ENCODE data around the gene TIGD1.
"Not testable (repeated sequence)": the region's sequence is repeated elsewhere in the genome, so short reads cannot be mapped to it uniquely, and the experiment has no call there.

The TIGD1 gene

GRCh38 chr2:232537079-232537478 is 13.3 kb downstream of the TIGD1 start:
- no peak for DNase-seq (ENCODE audit: insufficient read length)
- no peak for TF ChIP-seq TAF1 (IDR thresholded peaks at IDR 0.05; ENCODE audit: borderline replicate concordance, low read depth, low read length)
- TF ChIP-seq POLR2AphosphoS5 (IDR thresholded peaks at IDR 0.05; ENCODE audit: low read depth, low read length): no peak
- no peak for TF ChIP-seq POLR2A (IDR thresholded peaks at IDR 0.05; ENCODE audit: low read depth, low read length)
- no peak for FAIRE-seq

DNA sequence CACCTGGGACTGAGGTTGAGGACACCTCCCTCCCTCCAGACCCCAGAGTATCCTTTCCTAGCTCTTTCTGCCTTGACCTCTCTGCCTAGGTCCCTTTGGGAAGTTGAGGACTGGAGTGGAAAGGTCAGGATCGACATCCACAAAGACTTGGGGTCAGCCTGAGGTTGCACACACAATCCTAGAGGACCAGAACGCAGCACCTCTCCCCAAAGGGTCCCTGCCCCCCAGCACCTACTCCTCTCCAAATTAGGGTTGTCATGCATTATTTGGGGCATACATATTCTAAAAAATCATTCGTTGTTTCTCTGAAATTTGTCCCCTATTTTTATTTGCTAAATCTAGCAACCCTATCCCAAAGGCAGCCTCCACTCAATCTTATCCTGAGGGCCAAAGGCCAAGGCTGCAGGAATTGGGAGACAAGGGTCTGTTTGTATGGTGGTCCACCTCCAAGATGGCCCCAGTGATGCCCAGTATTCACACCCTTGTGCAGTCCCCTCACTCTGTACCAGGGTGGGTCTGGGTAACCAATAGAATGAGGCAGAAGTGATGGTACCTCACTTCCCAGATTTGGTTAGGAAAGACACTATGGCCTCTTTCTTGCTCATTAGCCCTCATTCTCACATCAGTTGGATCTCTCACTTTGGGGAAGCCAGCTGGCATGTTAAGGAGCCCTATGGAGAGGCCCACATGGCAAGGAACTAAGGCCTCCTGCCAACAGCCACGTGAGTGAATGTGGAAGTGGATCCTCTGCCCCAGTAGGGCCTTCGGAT is 14.4 kb downstream of the TIGD1 start:
- FAIRE-seq: no peak

DNA sequence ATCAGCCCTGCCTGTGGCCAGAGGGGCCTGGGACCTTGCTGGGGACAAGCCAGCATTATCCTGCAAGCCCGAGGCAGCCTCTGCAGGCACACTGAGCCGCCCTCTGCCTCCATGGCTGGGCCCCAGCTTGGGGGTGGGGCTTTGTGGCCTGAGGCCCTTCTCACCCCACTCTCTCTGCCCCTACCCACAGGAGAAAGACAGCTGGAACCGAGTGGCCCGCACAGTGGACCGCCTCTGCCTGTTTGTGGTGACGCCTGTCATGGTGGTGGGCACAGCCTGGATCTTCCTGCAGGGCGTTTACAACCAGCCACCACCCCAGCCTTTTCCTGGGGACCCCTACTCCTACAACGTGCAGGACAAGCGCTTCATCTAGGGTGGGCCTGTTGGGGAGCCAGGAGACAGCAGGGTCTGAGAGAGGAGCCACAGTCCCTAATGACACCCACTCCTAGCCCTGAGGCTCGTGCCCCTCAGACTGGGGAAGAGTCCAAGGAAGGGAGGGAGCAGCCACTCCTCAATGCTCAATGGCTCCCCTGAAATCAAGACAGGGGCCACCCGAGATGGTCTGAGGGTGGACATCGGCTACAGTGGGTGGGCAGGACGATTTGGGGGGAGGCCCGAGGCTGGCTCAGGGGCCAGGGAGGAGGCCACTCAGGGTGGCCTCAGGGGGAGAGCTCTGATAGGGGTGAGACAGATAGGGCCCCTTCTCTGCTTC is 15.3 kb downstream of the TIGD1 start:
- DNase-seq (ENCODE audit: insufficient read length) (no peak), FAIRE-seq (no peak)
- TF ChIP-seq POLR2A (IDR thresholded peaks at IDR 0.05; ENCODE audit: low read depth, low read length) (no peak), TAF1 (IDR thresholded peaks at IDR 0.05; ENCODE audit: borderline replicate concordance, low read depth, low read length) (no peak), POLR2AphosphoS5 (IDR thresholded peaks at IDR 0.05; ENCODE audit: low read depth, low read length) (no peak)

More for the DNA sequence above, 14.4 kb downstream of the TIGD1 start:
- TF ChIP-seq TAF1 (IDR thresholded peaks at IDR 0.05; ENCODE audit: borderline replicate concordance, low read depth, low read length): no peak
- TF ChIP-seq POLR2A (IDR thresholded peaks at IDR 0.05; ENCODE audit: low read depth, low read length): no peak
- TF ChIP-seq POLR2AphosphoS5 (IDR thresholded peaks at IDR 0.05; ENCODE audit: low read depth, low read length): no peak
- no peak for DNase-seq (ENCODE audit: insufficient read length)

DNA sequence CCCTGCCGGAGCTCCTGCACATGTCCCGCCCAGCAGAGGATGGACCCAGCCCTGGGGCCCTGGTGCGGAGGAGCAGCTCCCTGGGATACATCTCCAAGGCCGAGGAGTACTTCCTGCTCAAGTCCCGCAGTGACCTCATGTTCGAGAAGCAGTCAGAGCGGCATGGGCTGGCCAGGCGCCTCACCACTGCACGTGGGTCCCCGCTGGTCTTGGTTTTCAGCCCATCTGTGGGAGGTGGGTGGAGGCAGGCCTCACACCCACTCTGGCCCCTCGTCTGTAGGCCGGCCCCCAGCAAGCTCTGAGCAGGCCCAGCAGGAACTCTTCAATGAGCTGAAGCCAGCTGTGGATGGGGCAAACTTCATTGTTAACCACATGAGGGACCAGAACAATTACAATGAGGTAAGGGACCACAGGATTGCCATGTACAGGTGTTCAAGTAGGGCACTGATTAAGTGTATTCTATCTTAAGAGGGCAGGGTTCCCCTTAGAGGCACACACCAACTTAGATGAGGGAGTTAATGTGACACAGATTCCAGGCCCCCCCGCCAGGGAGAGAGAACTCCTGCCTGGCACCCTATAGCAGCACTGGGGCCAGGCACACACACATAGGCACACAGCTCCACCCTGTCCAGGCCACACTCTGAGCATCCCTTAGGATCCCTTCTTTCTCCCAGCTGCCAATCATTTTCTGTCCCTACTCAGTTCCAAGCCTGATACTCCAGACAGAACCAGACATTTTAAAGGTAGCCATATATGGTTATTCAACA is 16.2 kb downstream of the TIGD1 start:
- no peak for FAIRE-seq
- DNase-seq (ENCODE audit: insufficient read length): no peak

GRCh38 chr2:232532821-232533220 is 17.5 kb downstream of the TIGD1 start:
- not testable (repeated sequence) for FAIRE-seq; DNase-seq (ENCODE audit: insufficient read length)

More for the DNA sequence above, 16.2 kb downstream of the TIGD1 start:
- TF ChIP-seq POLR2A (IDR thresholded peaks at IDR 0.05; ENCODE audit: low read depth, low read length) (no peak), TAF1 (IDR thresholded peaks at IDR 0.05; ENCODE audit: borderline replicate concordance, low read depth, low read length) (no peak), POLR2AphosphoS5 (IDR thresholded peaks at IDR 0.05; ENCODE audit: low read depth, low read length) (no peak)

- no peak for DNase-seq (ENCODE audit: insufficient read length)
- no peak for FAIRE-seq
- TF ChIP-seq TAF1 (IDR thresholded peaks at IDR 0.05; ENCODE audit: borderline replicate concordance, low read depth, low read length) (no peak), POLR2AphosphoS5 (IDR thresholded peaks at IDR 0.05; ENCODE audit: low read depth, low read length) (no peak), POLR2A (IDR thresholded peaks at IDR 0.05; ENCODE audit: low read depth, low read length) (no peak)
Measured at GRCh38 chr2:232532419-232532818, 17.9 kb downstream of the TIGD1 start.

DNA sequence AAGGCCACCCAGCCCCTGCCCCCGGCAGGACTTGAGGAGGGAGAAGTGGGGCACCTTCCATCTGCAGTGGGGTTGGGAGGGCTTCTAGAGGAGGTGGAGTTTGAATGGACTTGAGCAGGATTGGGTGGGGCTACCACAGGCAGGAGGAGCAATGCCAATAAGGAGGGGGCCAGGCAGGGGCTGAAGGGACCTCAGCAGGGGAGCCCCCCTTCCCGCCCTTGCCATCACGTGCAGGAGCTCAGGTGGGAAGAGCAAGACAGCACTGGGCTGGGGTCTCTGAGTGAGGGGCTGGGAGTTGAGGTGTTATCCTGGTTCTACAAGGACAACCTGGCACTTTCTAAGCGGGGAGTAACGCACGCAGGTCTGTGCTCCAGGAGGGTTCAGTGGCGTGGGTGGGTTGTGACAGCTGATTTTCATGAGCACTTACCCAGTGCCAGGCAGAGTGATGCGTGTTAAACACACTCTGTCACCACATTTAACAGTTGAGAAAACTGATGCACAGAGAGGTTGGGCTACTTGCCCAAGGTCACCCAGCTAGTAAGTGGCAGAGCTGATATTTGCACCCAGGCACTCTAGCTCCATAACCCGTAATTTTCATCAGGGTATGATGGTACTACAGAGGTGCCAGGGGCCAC is 19.6 kb downstream of the TIGD1 start:
- TF ChIP-seq TAF1 (IDR thresholded peaks at IDR 0.05; ENCODE audit: borderline replicate concordance, low read depth, low read length): no peak
- no peak for DNase-seq (ENCODE audit: insufficient read length)
- no peak for FAIRE-seq

- TF ChIP-seq POLR2AphosphoS5 (IDR thresholded peaks at IDR 0.05; ENCODE audit: low read depth, low read length): no peak
- TF ChIP-seq TAF1 (IDR thresholded peaks at IDR 0.05; ENCODE audit: borderline replicate concordance, low read depth, low read length): no peak
- TF ChIP-seq POLR2A (IDR thresholded peaks at IDR 0.05; ENCODE audit: low read depth, low read length): no peak
- no peak for FAIRE-seq
- DNase-seq (ENCODE audit: insufficient read length): no peak
Measured at GRCh38 chr2:232529806-232530547, 20.4 kb downstream of the TIGD1 start.

DNA sequence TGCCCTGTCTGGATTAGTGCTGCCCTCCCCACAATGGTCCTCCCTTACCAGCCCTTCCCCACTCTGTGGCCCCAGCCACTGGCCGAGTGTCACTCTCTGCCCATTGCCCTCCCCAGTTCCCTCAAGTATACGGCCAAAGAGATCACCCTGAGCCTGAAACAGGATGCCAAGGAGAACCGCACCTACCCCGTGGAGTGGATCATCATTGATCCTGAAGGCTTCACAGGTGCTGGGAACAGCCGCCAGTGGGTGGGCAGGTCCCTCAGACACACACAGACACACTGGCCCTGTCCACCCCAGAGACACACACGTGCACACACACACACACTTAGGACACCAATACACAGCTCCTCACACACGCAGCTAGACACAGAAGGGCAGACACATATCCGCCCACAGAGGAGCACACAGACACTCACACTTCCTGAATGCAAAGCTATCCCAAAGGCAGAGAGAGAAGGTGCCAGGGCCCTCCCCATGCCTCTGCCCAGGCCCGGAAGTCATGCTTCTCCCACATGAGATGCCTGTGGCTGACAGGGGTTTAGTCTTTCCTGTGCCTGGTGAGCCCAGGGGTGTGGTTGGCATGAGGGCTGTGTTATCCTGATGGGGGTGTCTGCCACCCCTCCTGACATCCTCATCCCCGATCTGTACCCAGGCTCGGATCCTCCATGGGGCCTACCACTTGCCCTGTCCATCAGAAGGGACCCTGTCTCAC is 21.5 kb downstream of the TIGD1 start:
- FAIRE-seq: no peak
- DNase-seq (ENCODE audit: insufficient read length): no peak
- TF ChIP-seq POLR2A (IDR thresholded peaks at IDR 0.05; ENCODE audit: low read depth, low read length) (no peak), POLR2AphosphoS5 (IDR thresholded peaks at IDR 0.05; ENCODE audit: low read depth, low read length) (no peak), TAF1 (IDR thresholded peaks at IDR 0.05; ENCODE audit: borderline replicate concordance, low read depth, low read length) (no peak)

DNA sequence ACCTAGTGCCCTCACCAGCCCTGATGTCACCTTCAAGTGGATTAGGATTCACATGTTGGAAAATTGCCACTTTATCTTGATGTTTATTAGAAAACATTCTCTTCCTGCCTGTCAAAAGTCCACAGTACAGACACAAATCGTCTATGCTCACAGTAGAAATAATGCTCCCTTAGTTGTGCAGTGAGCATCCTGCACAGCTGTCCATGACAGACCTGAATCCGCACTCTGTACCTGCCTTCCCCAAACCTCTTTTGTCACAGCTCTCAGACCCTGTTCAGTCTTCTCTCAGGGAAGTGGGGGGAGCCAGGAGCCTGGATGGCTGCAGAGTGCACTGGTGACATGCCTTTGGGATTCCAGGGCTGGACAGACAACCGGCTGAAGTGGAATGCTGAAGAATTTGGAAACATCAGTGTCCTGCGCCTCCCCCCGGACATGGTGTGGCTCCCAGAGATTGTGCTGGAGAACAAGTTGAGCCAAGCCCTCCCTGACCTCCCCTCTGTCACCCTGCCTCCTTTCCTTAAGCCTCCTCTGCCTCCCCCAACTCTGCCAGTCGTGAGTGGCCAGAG is 22.4 kb downstream of the TIGD1 start:
- FAIRE-seq: no peak
- TF ChIP-seq TAF1 (IDR thresholded peaks at IDR 0.05; ENCODE audit: borderline replicate concordance, low read depth, low read length): no peak
- TF ChIP-seq POLR2A (IDR thresholded peaks at IDR 0.05; ENCODE audit: low read depth, low read length): no peak
- TF ChIP-seq POLR2AphosphoS5 (IDR thresholded peaks at IDR 0.05; ENCODE audit: low read depth, low read length): no peak
- DNase-seq (ENCODE audit: insufficient read length): no peak
